Measurements from ENCODE around the gene AMPD3. TPM values are rescaled to one million over a fixed set of nuclear protein-coding genes. Genes with fewer than 3 reads are reported as not detected.

Gene AMPD3
- polyA plus RNA-seq (2012; ENCODE audit: missing spikeins) = 49.2 TPM

GRCh38 chr11:10454878-10455631 lies at the start of gene AMPD3:
AMPD3 (plus strand) TSS chr11:10455264; CDS start chr11:10461520, 6,256 bp downstream.
- DNase-seq (ENCODE audit: insufficient read length) (no peak), FAIRE-seq (peak; percentile 96)
- TF ChIP-seq TAF1 (IDR thresholded peaks at IDR 0.05; ENCODE audit: borderline replicate concordance, low read depth, low read length) (0 out of 2 replicates have a peak, but pooled peaks have one; percentile 16), POLR2A (IDR thresholded peaks at IDR 0.05; ENCODE audit: low read depth, low read length) (peak; percentile 59; the same call in 1 of the 2 replicates), POLR2AphosphoS5 (IDR thresholded peaks at IDR 0.05; ENCODE audit: low read depth, low read length) (peak; percentile 56; the same call in 1 of the 2 replicates)

- DNase-seq (ENCODE audit: insufficient read length) = peak; percentile 27
- peak; percentile 81 for FAIRE-seq
- TF ChIP-seq TAF1 (IDR thresholded peaks at IDR 0.05; ENCODE audit: borderline replicate concordance, low read depth, low read length) (no peak), POLR2A (IDR thresholded peaks at IDR 0.05; ENCODE audit: low read depth, low read length) (no peak), POLR2AphosphoS5 (IDR thresholded peaks at IDR 0.05; ENCODE audit: low read depth, low read length) (no peak)
Measured at GRCh38 chr11:10405865-10406592, 49.0 kb upstream of the AMPD3 start.

GRCh38 chr11:10407055-10407454 lies 48.0 kb upstream of the AMPD3 start:
- DNase-seq (ENCODE audit: insufficient read length) (no peak), FAIRE-seq (peak; percentile 63)
- TF ChIP-seq TAF1 (IDR thresholded peaks at IDR 0.05; ENCODE audit: borderline replicate concordance, low read depth, low read length) = no peak
- no peak for TF ChIP-seq POLR2A (IDR thresholded peaks at IDR 0.05; ENCODE audit: low read depth, low read length)
- TF ChIP-seq POLR2AphosphoS5 (IDR thresholded peaks at IDR 0.05; ENCODE audit: low read depth, low read length) = no peak

- DNase-seq (ENCODE audit: insufficient read length) (no peak), FAIRE-seq (no peak)
- TF ChIP-seq TAF1 (IDR thresholded peaks at IDR 0.05; ENCODE audit: borderline replicate concordance, low read depth, low read length) (no peak), POLR2A (IDR thresholded peaks at IDR 0.05; ENCODE audit: low read depth, low read length) (no peak), POLR2AphosphoS5 (IDR thresholded peaks at IDR 0.05; ENCODE audit: low read depth, low read length) (no peak)
Measured at GRCh38 chr11:10407749-10408685, 47.0 kb upstream of the AMPD3 start.

- DNase-seq (ENCODE audit: insufficient read length) (no peak), FAIRE-seq (no peak)
- no peak for TF ChIP-seq TAF1 (IDR thresholded peaks at IDR 0.05; ENCODE audit: borderline replicate concordance, low read depth, low read length)
- TF ChIP-seq POLR2AphosphoS5 (IDR thresholded peaks at IDR 0.05; ENCODE audit: low read depth, low read length) = no peak
- no peak for TF ChIP-seq POLR2A (IDR thresholded peaks at IDR 0.05; ENCODE audit: low read depth, low read length)
Measured at GRCh38 chr11:10409207-10409661, 45.8 kb upstream of the AMPD3 start.

- FAIRE-seq = no peak
- DNase-seq (ENCODE audit: insufficient read length) = no peak
- TF ChIP-seq POLR2A (IDR thresholded peaks at IDR 0.05; ENCODE audit: low read depth, low read length) (no peak), POLR2AphosphoS5 (IDR thresholded peaks at IDR 0.05; ENCODE audit: low read depth, low read length) (no peak), TAF1 (IDR thresholded peaks at IDR 0.05; ENCODE audit: borderline replicate concordance, low read depth, low read length) (no peak)
Measured at GRCh38 chr11:10410106-10410843, 44.8 kb upstream of the AMPD3 start.

- FAIRE-seq (no peak), DNase-seq (ENCODE audit: insufficient read length) (no peak)
- TF ChIP-seq POLR2A (IDR thresholded peaks at IDR 0.05; ENCODE audit: low read depth, low read length) = no peak
- TF ChIP-seq POLR2AphosphoS5 (IDR thresholded peaks at IDR 0.05; ENCODE audit: low read depth, low read length) = no peak
- no peak for TF ChIP-seq TAF1 (IDR thresholded peaks at IDR 0.05; ENCODE audit: borderline replicate concordance, low read depth, low read length)
Measured at GRCh38 chr11:10410844-10411200, 44.2 kb upstream of the AMPD3 start.

- no peak for TF ChIP-seq POLR2AphosphoS5 (IDR thresholded peaks at IDR 0.05; ENCODE audit: low read depth, low read length)
- no peak for TF ChIP-seq TAF1 (IDR thresholded peaks at IDR 0.05; ENCODE audit: borderline replicate concordance, low read depth, low read length)
- no peak for TF ChIP-seq POLR2A (IDR thresholded peaks at IDR 0.05; ENCODE audit: low read depth, low read length)
- FAIRE-seq (peak; percentile 30), DNase-seq (ENCODE audit: insufficient read length) (no peak)
Measured at GRCh38 chr11:10412266-10412665, 42.8 kb upstream of the AMPD3 start.

GRCh38 chr11:10413268-10413667 lies 41.8 kb upstream of the AMPD3 start:
- TF ChIP-seq POLR2AphosphoS5 (IDR thresholded peaks at IDR 0.05; ENCODE audit: low read depth, low read length) (no peak), POLR2A (IDR thresholded peaks at IDR 0.05; ENCODE audit: low read depth, low read length) (no peak), TAF1 (IDR thresholded peaks at IDR 0.05; ENCODE audit: borderline replicate concordance, low read depth, low read length) (no peak)
- peak; percentile 96 for FAIRE-seq
- DNase-seq (ENCODE audit: insufficient read length) = no peak

- peak; percentile 64 for FAIRE-seq
- TF ChIP-seq POLR2AphosphoS5 (IDR thresholded peaks at IDR 0.05; ENCODE audit: low read depth, low read length) = no peak
- no peak for TF ChIP-seq POLR2A (IDR thresholded peaks at IDR 0.05; ENCODE audit: low read depth, low read length)
- no peak for TF ChIP-seq TAF1 (IDR thresholded peaks at IDR 0.05; ENCODE audit: borderline replicate concordance, low read depth, low read length)
Measured at GRCh38 chr11:10414181-10414580, 40.9 kb upstream of the AMPD3 start.

More at GRCh38 chr11:10414181-10414580, 40.9 kb upstream of the AMPD3 start:
- DNase-seq (ENCODE audit: insufficient read length) = no peak

All from GM12892 (cell line).